HG02943 (cell line): ENCODE data around the gene THRB.

ENCODE experiments used
- ATAC-seq: cut with Tn5 transposase; IDR thresholded peaks from one replicate; pipeline ENCODE4 v1.9.1; 2021; ENCODE audit warnings: mild to moderate bottlenecking, low read depth, moderate library complexity; ENCODE audit not compliant: unreplicated experiment

The THRB gene

GRCh38 chr3:24493746-24494617, 668 bp downstream of the THRB start:
- ATAC-seq = no peak

- ATAC-seq = no peak
Measured at GRCh38 chr3:24492971-24493551, 1.6 kb downstream of the THRB start.

- no peak for ATAC-seq
Measured at GRCh38 chr3:24490151-24490550, 4.5 kb downstream of the THRB start.

- no peak for ATAC-seq
Measured at GRCh38 chr3:24487325-24488262, 7.1 kb downstream of the THRB start.

- ATAC-seq = no peak
Measured at GRCh38 chr3:24485511-24485910, 9.1 kb downstream of the THRB start.

GRCh38 chr3:24483873-24484272, 10.8 kb downstream of the THRB start:
- ATAC-seq = no peak

GRCh38 chr3:24482096-24482705, 12.4 kb downstream of the THRB start:
- ATAC-seq = no peak

GRCh38 chr3:24481193-24481592, 13.5 kb downstream of the THRB start:
- ATAC-seq = no peak

GRCh38 chr3:24480497-24480896, 14.2 kb downstream of the THRB start:
- ATAC-seq = no peak

- no peak for ATAC-seq
Measured at GRCh38 chr3:24479816-24480215, 14.8 kb downstream of the THRB start.

GRCh38 chr3:24476871-24477656, 17.6 kb downstream of the THRB start:
- ATAC-seq = no peak

GRCh38 chr3:24475925-24476324, 18.7 kb downstream of the THRB start:
- no peak for ATAC-seq

- no peak for ATAC-seq
Measured at GRCh38 chr3:24474862-24475261, 19.8 kb downstream of the THRB start.

- ATAC-seq = no peak
Measured at GRCh38 chr3:24472358-24472757, 22.3 kb downstream of the THRB start.

GRCh38 chr3:24471486-24471885, 23.2 kb downstream of the THRB start:
- no peak for ATAC-seq

GRCh38 chr3:24470277-24470676, 24.4 kb downstream of the THRB start:
- ATAC-seq = no peak

- ATAC-seq = no peak
Measured at GRCh38 chr3:24464389-24464788, 30.3 kb downstream of the THRB start.

- no peak for ATAC-seq
Measured at GRCh38 chr3:24462737-24463136, 31.9 kb downstream of the THRB start.

GRCh38 chr3:24460974-24461373, 33.7 kb downstream of the THRB start:
- no peak for ATAC-seq

GRCh38 chr3:24457719-24458118, 36.9 kb downstream of the THRB start:
- ATAC-seq = no peak
